HEK293 (cell line): ENCODE results near the gene DCTN5.

Source experiments
- CTCF ChIA-PET: fragments of 350-600 bp; formaldehyde crosslinking; extraction: SDS; loops from one replicate; lab custom pipeline; 2021; ENCODE audit warnings: antibody characterized with exemption; lab: Yijun Ruan, JAX
- POLR2A ChIA-PET: fragments of 300-600 bp; formaldehyde crosslinking; extraction: SDS; loops from one replicate; lab custom pipeline; 2020; ENCODE audit warnings: antibody characterized with exemption, inconsistent platforms; lab: Yijun Ruan, JAX
- H3K27ac ChIP-seq: fragments of 200-500 bp; sonication (Bioruptor generic); 2 replicates; pipeline ENCODE4 v1.5.1; 2014; ENCODE audit warnings: low read depth, low read length, control low read depth, inconsistent platforms; ENCODE audit errors: extremely low read depth
- H3K36me3 ChIP-seq, 2 experiments: fragments of 200-500 bp in 1 of 2; sonication (Bioruptor generic) in 1 of 2; 1 replicate in 1 of 2; 2 replicates in 1 of 2; pipeline ENCODE4 v1.5.1; 2014 to 2017; ENCODE audit warnings: inconsistent platforms in 2 of 2, low read length in 2 of 2; ENCODE audit not compliant: control insufficient read depth in 2 of 2, insufficient read depth in 1 of 2
- H3K4me1 ChIP-seq: fragments of 200-500 bp; sonication (Bioruptor generic); 2 replicates; pipeline ENCODE4 v1.5.1; 2014; ENCODE audit warnings: mild to moderate bottlenecking, low read length, inconsistent platforms; ENCODE audit not compliant: control insufficient read depth, insufficient read depth
- H3K4me3 ChIP-seq: 2 replicates; pipeline ENCODE4 v1.5.1; 2011; ENCODE audit warnings: low read depth, mild to moderate bottlenecking, control low read depth, low read length, moderate library complexity
- H3K9me3 ChIP-seq: fragments of 200-500 bp; sonication (Bioruptor generic); 2 replicates; pipeline ENCODE4 v1.5.1; 2014; ENCODE audit warnings: low read depth, low read length, inconsistent platforms; ENCODE audit not compliant: control insufficient read depth, insufficient read depth
- BCL11B ChIP-seq: fragments of 450-650 bp; formaldehyde crosslinking; IDR thresholded peaks from 2 replicates; pipeline ENCODE4 v1.5.1; 2016; ENCODE audit warnings: low read depth, missing biosample characterization, missing genetic modification characterization
- EGR2 ChIP-seq: fragments of 450-650 bp; formaldehyde crosslinking; IDR thresholded peaks from 2 replicates; pipeline ENCODE4 v1.5.1; 2016; ENCODE audit warnings: low read depth, missing biosample characterization, missing genetic modification characterization
- PRDM6 ChIP-seq: fragments of 450-650 bp; formaldehyde crosslinking; IDR thresholded peaks from 2 replicates; pipeline ENCODE4 v1.5.1; 2017; ENCODE audit warnings: missing biosample characterization, missing genetic modification characterization
- SETDB1 ChIP-seq: IDR thresholded peaks from one replicate; pipeline ENCODE4 v1.6.1; 2017; ENCODE audit warnings: mild to moderate bottlenecking, low read length, moderate library complexity, mixed read lengths; ENCODE audit not compliant: insufficient read length
- SP3 ChIP-seq: fragments of 450-650 bp; formaldehyde crosslinking; IDR thresholded peaks from 2 replicates; pipeline ENCODE4 v1.5.1; 2016; ENCODE audit warnings: missing biosample characterization, missing genetic modification characterization
- ZBTB8A ChIP-seq: fragments of 450-650 bp; formaldehyde crosslinking; IDR thresholded peaks from 2 replicates; pipeline ENCODE4 v1.5.1; 2016; ENCODE audit warnings: missing biosample characterization, missing genetic modification characterization
- ZFP41 ChIP-seq: fragments of 450-650 bp; formaldehyde crosslinking; IDR thresholded peaks from 2 replicates; pipeline ENCODE4 v1.5.1; 2016; ENCODE audit warnings: missing biosample characterization, missing genetic modification characterization, borderline replicate concordance
- ZNF19 ChIP-seq: fragments of 450-650 bp; formaldehyde crosslinking; IDR thresholded peaks from 2 replicates; pipeline ENCODE4; 2016; ENCODE audit warnings: missing biosample characterization, missing genetic modification characterization, low read depth
- ZNF24 ChIP-seq: fragments of 450-650 bp; formaldehyde crosslinking; IDR thresholded peaks from 2 replicates; pipeline ENCODE4 v1.5.1; 2016; ENCODE audit warnings: missing biosample characterization, missing genetic modification characterization
- ZNF416 ChIP-seq: fragments of 450-650 bp; formaldehyde crosslinking; IDR thresholded peaks from 2 replicates; pipeline ENCODE4 v1.5.1; 2016; ENCODE audit warnings: missing biosample characterization, missing genetic modification characterization
- ZNF529 ChIP-seq: fragments of 450-650 bp; formaldehyde crosslinking; IDR thresholded peaks from 2 replicates; pipeline ENCODE4 v1.5.1; 2017; ENCODE audit warnings: missing genetic modification characterization, missing biosample characterization; ENCODE audit not compliant: insufficient replicate concordance
- ZNF548 ChIP-seq: fragments of 450-650 bp; formaldehyde crosslinking; IDR thresholded peaks from 2 replicates; pipeline ENCODE4 v1.5.1; 2016; ENCODE audit warnings: missing biosample characterization, missing genetic modification characterization
- ZNF621 ChIP-seq: fragments of 450-650 bp; formaldehyde crosslinking; IDR thresholded peaks from 2 replicates; pipeline ENCODE4 v1.5.1; 2017; ENCODE audit warnings: missing biosample characterization, missing genetic modification characterization
- ZNF785 ChIP-seq: fragments of 450-650 bp; formaldehyde crosslinking; IDR thresholded peaks from 2 replicates; pipeline ENCODE4 v1.5.1; 2016; ENCODE audit warnings: missing biosample characterization, missing genetic modification characterization
- ZNF830 ChIP-seq: fragments of 450-650 bp; IDR thresholded peaks from 2 replicates; pipeline ENCODE4 v1.5.0; 2018; ENCODE audit warnings: missing biosample characterization, missing genetic modification characterization, low read depth, mild to moderate bottlenecking, moderate library complexity
- TF ChIP-seq, protein P1 (sequence below): fragments of 450-650 bp; formaldehyde crosslinking; IDR thresholded peaks from 2 replicates; pipeline ENCODE4 v1.5.1; 2016; ENCODE audit warnings: missing biosample characterization, missing genetic modification characterization
- TF ChIP-seq, protein P2 (sequence below): fragments of 450-650 bp; formaldehyde crosslinking; IDR thresholded peaks from 2 replicates; pipeline ENCODE4 v1.5.1; 2016; ENCODE audit warnings: missing biosample characterization, missing genetic modification characterization
- TF ChIP-seq, protein P3 (sequence below): fragments of 450-650 bp; formaldehyde crosslinking; IDR thresholded peaks from 2 replicates; pipeline ENCODE4; 2016; ENCODE audit warnings: missing biosample characterization, missing genetic modification characterization

DCTN5 gene

DNA sequence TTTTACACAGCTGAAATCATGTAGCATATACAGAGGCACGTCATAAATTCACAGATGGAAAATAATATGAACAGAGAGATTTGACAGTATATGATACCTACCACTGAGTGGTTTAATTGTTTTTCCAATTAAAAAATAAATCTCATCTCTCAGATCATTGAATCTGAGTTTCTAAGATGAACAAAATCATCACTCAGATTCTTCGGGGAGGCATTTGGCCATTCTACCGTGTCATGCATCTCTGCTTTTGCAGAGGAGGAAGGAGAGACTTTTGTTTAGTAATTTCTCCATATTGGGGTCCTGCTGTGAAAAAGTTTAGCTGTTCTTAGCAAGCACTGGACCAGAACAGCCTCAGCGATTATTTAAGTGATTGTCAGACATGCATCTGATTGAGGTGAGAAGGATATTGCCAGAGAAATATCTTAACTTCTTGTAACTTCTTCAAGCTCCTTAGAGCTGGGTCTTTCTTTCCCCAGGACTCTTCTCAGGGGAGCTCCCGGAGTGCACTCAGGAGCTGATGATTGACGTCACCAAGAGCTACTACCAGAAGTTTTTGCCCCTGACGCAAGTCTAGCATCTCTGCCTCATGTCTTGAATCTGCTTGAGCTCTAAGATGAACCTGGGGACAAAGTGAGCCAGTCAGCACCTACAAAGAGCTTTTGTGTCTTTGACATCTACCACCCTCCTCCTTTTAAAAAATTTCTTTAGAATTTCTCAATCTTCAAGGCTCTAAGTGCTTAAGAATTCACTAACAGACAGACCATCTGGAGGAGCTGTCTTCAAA, 25.5 kb downstream of the DCTN5 start:
- peaks cover 11 to 96% of the 10 kb centered on the region in 2 experiments for H3K36me3 ChIP-seq
- ChIA-PET POLR2A (interaction anchor here (0.9 kb wide), 1 partner anchor 13 kb away, joined by 3 read pairs; no protein-coding TSS in a partner anchor), CTCF (interaction anchor here (1.4 kb wide), 1 partner anchor 12 kb away, joined by 6 read pairs; the partner anchor contains the start of gene PLK1)
- H3K9me3 ChIP-seq: no peaks in the 10 kb centered on the region
- no peaks in the 10 kb centered on the region for H3K4me1 ChIP-seq
- TF ChIP-seq ZNF548 (tag by site-specific recombination) (no peak), ZFP41 (tag by site-specific recombination) (no peak)
- no peak overlapping the region for H3K4me3 ChIP-seq
- no peak overlapping the region for H3K27ac ChIP-seq

- ChIA-PET POLR2A (no interaction called here), CTCF (interaction anchor here (1.0 to 1.4 kb wide), 2 partner anchors 10 to 11 kb away, joined by 3 to 6 read pairs; partner anchors contain the start of gene PLK1)
- Histone ChIP-seq H3K4me3 (no peak overlapping the region), H3K9me3 (no peaks in the 10 kb centered on the region), H3K27ac (no peak overlapping the region), H3K4me1 (no peaks in the 10 kb centered on the region), H3K36me3 (peaks cover 8 to 96% of the 10 kb centered on the region in 2 experiments; a peak in 2 of 3 replicates)
- no peak for TF ChIP-seq SP3 (tag by site-specific recombination)
- TF ChIP-seq, protein P1, sequence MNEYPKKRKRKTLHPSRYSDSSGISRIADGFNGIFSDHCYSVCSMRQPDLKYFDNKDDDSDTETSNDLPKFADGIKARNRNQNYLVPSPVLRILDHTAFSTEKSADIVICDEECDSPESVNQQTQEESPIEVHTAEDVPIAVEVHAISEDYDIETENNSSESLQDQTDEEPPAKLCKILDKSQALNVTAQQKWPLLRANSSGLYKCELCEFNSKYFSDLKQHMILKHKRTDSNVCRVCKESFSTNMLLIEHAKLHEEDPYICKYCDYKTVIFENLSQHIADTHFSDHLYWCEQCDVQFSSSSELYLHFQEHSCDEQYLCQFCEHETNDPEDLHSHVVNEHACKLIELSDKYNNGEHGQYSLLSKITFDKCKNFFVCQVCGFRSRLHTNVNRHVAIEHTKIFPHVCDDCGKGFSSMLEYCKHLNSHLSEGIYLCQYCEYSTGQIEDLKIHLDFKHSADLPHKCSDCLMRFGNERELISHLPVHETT (tag by site-specific recombination): no peak
- TF ChIP-seq, protein P2, sequence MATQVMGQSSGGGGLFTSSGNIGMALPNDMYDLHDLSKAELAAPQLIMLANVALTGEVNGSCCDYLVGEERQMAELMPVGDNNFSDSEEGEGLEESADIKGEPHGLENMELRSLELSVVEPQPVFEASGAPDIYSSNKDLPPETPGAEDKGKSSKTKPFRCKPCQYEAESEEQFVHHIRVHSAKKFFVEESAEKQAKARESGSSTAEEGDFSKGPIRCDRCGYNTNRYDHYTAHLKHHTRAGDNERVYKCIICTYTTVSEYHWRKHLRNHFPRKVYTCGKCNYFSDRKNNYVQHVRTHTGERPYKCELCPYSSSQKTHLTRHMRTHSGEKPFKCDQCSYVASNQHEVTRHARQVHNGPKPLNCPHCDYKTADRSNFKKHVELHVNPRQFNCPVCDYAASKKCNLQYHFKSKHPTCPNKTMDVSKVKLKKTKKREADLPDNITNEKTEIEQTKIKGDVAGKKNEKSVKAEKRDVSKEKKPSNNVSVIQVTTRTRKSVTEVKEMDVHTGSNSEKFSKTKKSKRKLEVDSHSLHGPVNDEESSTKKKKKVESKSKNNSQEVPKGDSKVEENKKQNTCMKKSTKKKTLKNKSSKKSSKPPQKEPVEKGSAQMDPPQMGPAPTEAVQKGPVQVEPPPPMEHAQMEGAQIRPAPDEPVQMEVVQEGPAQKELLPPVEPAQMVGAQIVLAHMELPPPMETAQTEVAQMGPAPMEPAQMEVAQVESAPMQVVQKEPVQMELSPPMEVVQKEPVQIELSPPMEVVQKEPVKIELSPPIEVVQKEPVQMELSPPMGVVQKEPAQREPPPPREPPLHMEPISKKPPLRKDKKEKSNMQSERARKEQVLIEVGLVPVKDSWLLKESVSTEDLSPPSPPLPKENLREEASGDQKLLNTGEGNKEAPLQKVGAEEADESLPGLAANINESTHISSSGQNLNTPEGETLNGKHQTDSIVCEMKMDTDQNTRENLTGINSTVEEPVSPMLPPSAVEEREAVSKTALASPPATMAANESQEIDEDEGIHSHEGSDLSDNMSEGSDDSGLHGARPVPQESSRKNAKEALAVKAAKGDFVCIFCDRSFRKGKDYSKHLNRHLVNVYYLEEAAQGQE (tag by site-specific recombination): no peak
- TF ChIP-seq ZNF529 (tag by site-specific recombination): no peak
- no peak for TF ChIP-seq ZNF24 (tag by site-specific recombination)
- no peak for TF ChIP-seq SETDB1
Measured at GRCh38 chr16:23667355-23667659, 26.0 kb downstream of the DCTN5 start.

DNA sequence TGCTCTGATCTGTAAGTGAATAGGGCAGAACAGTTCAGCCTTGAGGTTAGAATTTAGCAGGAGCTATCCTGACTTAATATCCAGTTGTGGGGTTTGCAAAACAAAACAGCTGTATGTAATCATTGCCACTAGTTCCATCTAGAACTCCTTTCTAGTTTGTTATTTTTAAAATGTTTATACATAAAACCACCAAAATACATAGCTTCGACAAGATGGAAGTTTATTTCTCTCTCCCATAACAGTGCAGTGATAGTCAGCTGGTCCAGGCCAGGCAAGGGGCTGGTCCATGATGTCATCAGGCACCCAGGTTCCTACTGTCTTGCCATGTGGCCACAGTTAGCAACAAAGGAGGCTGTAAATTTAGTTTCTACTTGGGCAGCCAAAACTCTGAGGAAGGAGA, 27.0 kb downstream of the DCTN5 start:
- no peaks in the 10 kb centered on the region for H3K9me3 ChIP-seq
- H3K27ac ChIP-seq: no peak overlapping the region
- H3K4me3 ChIP-seq: no peak overlapping the region
- POLR2A ChIA-PET: interaction anchor here (1.2 kb wide), 1 partner anchor 10 kb away, joined by 3 read pairs; no protein-coding TSS in a partner anchor
- no peak for TF ChIP-seq ZNF785 (tag by site-specific recombination)
- TF ChIP-seq EGR2 (tag by site-specific recombination): no peak
- CTCF ChIA-PET: interaction anchor here (0.6 to 1.0 kb wide), 2 partner anchors 9 to 25 kb away, joined by 3 read pairs; no protein-coding TSS in a partner anchor
- H3K4me1 ChIP-seq: no peaks in the 10 kb centered on the region
- peaks cover 8 to 90% of the 10 kb centered on the region in 2 experiments; a peak in 2 of 3 replicates for H3K36me3 ChIP-seq

DNA sequence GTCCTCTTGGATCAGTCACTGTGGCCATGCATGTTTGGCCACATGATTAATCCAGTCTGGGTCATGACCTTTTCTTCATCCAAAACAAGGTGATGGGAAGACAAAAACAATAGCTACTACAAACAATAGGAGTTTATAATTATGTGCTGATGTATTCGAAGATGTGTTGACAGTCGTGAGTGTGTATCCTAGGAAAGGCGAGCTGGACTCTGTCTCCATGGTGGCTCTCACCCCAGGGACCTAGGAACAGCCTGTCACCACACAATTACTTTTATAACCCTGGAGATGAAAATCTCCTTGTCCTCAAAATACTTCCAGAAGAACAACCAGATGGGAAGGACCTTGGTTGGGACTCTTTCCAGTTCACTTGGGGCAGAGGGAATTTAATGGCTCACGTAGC, 27.6 kb downstream of the DCTN5 start:
- Histone ChIP-seq H3K27ac (no peak overlapping the region), H3K4me1 (no peaks in the 10 kb centered on the region), H3K36me3 (peaks cover 8 to 90% of the 10 kb centered on the region in 2 experiments; a peak in 2 of 3 replicates), H3K9me3 (no peaks in the 10 kb centered on the region), H3K4me3 (no peak overlapping the region)
- ChIA-PET CTCF (interaction anchor here (0.6 to 0.7 kb wide), 2 partner anchors 25 to 72 kb away, joined by 3 read pairs; no protein-coding TSS in a partner anchor), POLR2A (interaction anchor here (1.2 kb wide), 1 partner anchor 9 kb away, joined by 3 read pairs; no protein-coding TSS in a partner anchor)
- TF ChIP-seq SP3 (tag by site-specific recombination): no peak
- no peak for TF ChIP-seq BCL11B (tag by site-specific recombination)
- no peak for TF ChIP-seq ZNF548 (tag by site-specific recombination)
- TF ChIP-seq ZNF621 (tag by site-specific recombination): no peak
- no peak for TF ChIP-seq ZNF416 (tag by site-specific recombination)
- no peak for TF ChIP-seq PRDM6 (tag by site-specific recombination)
- TF ChIP-seq ZNF830 (tag by site-specific recombination): no peak
- no peak for TF ChIP-seq ZBTB8A (tag by site-specific recombination)
- TF ChIP-seq, protein P3, sequence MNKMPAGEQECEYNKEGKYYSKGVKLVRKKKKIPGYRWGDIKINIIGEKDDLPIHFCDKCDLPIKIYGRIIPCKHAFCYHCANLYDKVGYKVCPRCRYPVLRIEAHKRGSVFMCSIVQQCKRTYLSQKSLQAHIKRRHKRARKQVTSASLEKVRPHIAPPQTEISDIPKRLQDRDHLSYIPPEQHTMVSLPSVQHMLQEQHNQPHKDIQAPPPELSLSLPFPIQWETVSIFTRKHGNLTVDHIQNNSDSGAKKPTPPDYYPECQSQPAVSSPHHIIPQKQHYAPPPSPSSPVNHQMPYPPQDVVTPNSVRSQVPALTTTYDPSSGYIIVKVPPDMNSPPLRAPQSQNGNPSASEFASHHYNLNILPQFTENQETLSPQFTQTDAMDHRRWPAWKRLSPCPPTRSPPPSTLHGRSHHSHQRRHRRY (tag by site-specific recombination): no peak
- TF ChIP-seq ZNF19 (tag by site-specific recombination): no peak
